Stomach smooth muscle (tissue), 2 donors: ENCODE measurements around the gene GTSE1.
"Not testable (repeated sequence)": the region's sequence is repeated elsewhere in the genome, so short reads cannot be mapped to it uniquely, and the experiment has no call there.

Experiments
- H3K27ac ChIP-seq: one replicate; pipeline ENCODE4 v1.7.0; 2013; ENCODE audit warnings: mild to moderate bottlenecking, low read length, inconsistent platforms
- H3K27me3 ChIP-seq, 2 donors: one replicate each; pipeline ENCODE4 v1.7.0; 2013; ENCODE audit warnings: low read length in 2 of 2; ENCODE audit not compliant: insufficient read depth in 2 of 2, control insufficient read depth in 1 of 2
- H3K36me3 ChIP-seq, 2 donors: one replicate each; pipeline ENCODE4 v1.7.0; 2013; ENCODE audit warnings: low read length in 2 of 2; ENCODE audit not compliant: control insufficient read depth in 2 of 2, insufficient read depth in 2 of 2
- H3K4me1 ChIP-seq: one replicate; pipeline ENCODE4 v1.7.0; 2013; ENCODE audit warnings: low read length; ENCODE audit not compliant: control insufficient read depth, insufficient read depth
- H3K4me3 ChIP-seq, 2 donors: one replicate each; pipeline ENCODE4 v1.7.0; 2013; ENCODE audit warnings: low read length in 2 of 2
- H3K9ac ChIP-seq, 2 donors: one replicate each; pipeline ENCODE4 v1.7.0; 2013; ENCODE audit warnings: low read length in 2 of 2, mild to moderate bottlenecking in 1 of 2
- H3K9me3 ChIP-seq, 2 donors: one replicate each; pipeline ENCODE4 v1.7.0; 2013; ENCODE audit warnings: low read length in 2 of 2; ENCODE audit not compliant: control insufficient read depth in 2 of 2
- donor health status: healthy.
- donor health status: Pancreatic carcinoma.

GTSE1 gene

DNA sequence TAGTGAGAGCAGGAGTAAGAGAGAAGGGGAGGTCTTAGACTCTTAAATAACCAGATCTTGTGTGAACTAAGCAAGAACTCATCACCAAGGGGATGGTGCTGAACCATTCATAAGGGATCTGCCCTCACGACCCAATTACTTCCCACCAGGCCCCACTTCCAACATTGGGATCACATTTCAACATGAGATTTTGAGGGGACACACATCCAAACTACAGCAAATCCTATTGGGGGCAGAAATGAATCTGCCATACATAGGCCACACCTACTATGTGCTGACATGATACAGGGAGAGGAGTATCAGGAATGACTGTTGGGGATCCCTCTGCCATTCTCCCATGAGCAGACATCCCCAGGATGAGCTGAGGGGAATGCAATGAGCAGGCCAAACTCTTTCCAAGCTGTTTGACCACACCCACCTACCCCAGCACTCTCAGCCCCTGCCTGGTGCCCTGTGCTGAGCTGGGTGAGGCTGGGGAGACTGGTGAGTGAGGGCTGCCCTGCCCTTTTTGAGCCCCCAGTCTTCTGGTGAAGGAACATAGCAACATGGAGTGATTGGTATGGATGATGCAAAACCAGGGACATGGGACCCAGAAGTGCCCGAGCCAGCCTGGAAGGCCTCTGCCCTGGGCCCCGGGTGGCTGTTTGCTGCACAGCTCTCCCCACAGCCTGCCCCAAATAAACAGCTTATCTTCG, 1.2 kb upstream of the GTSE1 start:
- Histone ChIP-seq H3K9ac (peak overlapping the region; percentile 89 to 93), H3K27ac (peak overlapping the region; percentile 93), H3K4me1 (peaks cover 16% of the 10 kb centered on the region), H3K4me3 (peak overlapping the region; percentile 81 to 86), H3K9me3 (peaks cover 0 to 2% of the 10 kb centered on the region in 2 donors), H3K36me3 (peaks cover 18% of the 10 kb centered on the region in 2 donors), H3K27me3 (peaks cover 0 to 3% of the 10 kb centered on the region in 2 donors)

DNA sequence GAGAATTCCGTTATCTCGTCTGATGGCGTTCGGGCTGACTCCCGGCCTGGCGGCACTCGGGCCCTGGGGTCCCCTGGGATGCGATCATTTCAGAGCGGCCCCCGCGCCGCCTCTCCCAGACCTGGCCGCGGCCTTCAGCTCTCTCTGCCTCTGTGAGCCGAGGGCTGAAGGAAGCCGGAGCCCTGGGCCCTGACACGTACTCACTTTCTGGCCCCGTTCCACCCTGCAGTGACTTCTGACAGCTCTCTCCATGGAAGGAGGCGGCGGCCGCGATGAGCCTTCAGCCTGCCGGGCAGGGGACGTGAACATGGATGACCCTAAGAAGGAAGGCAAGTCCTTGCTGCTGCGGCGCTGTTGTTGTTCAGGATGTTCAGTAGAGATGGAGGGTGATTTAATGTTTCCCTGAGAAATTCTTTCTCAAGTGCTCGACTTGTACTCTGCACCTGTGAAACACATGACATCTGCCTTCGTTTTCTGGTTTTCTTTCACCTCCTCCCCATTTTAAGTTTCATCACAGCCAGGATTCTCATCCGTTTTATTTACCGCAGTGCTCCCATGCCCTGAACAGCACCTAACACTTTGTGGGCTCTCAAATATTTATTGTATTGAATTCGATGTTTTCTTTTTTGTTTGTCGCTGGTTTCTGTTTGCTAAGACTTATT, 612 bp downstream of the GTSE1 start:
- Histone ChIP-seq H3K9me3 (no peaks in the 10 kb centered on the region), H3K4me1 (peaks cover 16% of the 10 kb centered on the region), H3K9ac (peak overlapping the region in 1 of 2 donors; percentile 14), H3K27me3 (peaks cover 0 to 3% of the 10 kb centered on the region in 2 donors), H3K36me3 (peaks cover 7 to 10% of the 10 kb centered on the region in 2 donors), H3K27ac (no peak overlapping the region), H3K4me3 (peak overlapping the region; percentile 81 to 86)

- no peak overlapping the region for H3K27ac ChIP-seq
- H3K9ac ChIP-seq, result no peak overlapping the region
- no peaks in the 10 kb centered on the region for H3K36me3 ChIP-seq
- H3K4me3 ChIP-seq, result no peak overlapping the region
- no peaks in the 10 kb centered on the region for H3K9me3 ChIP-seq
- H3K27me3 ChIP-seq, result peaks cover 0 to 3% of the 10 kb centered on the region in 2 donors
- H3K4me1 ChIP-seq, result peaks cover 16% of the 10 kb centered on the region
Observed at GRCh38 chr22:46299101-46299500, 2.4 kb downstream of the GTSE1 start.

GRCh38 chr22:46300491-46300890, 3.8 kb downstream of the GTSE1 start:
- peaks cover 0 to 3% of the 10 kb centered on the region in 2 donors for H3K27me3 ChIP-seq
- no peak overlapping the region for H3K27ac ChIP-seq
- H3K4me3 ChIP-seq, result no peak overlapping the region
- peaks cover 16% of the 10 kb centered on the region for H3K4me1 ChIP-seq
- no peak overlapping the region for H3K9ac ChIP-seq
- no peaks in the 10 kb centered on the region for H3K9me3 ChIP-seq
- H3K36me3 ChIP-seq, result no peaks in the 10 kb centered on the region

- H3K27ac ChIP-seq, result no peak overlapping the region
- no peaks in the 10 kb centered on the region for H3K4me1 ChIP-seq
- no peaks in the 10 kb centered on the region for H3K36me3 ChIP-seq
- H3K27me3 ChIP-seq, result peaks cover 0 to 3% of the 10 kb centered on the region in 2 donors
- no peak overlapping the region for H3K4me3 ChIP-seq
- H3K9ac ChIP-seq, result no peak overlapping the region
- no peaks in the 10 kb centered on the region for H3K9me3 ChIP-seq
Observed at GRCh38 chr22:46303347-46303965, 6.8 kb downstream of the GTSE1 start.

- no peaks in the 10 kb centered on the region for H3K9me3 ChIP-seq
- H3K9ac ChIP-seq, result no peak overlapping the region
- no peak overlapping the region for H3K4me3 ChIP-seq
- H3K4me1 ChIP-seq, result no peaks in the 10 kb centered on the region
- H3K27me3 ChIP-seq, result no peaks in the 10 kb centered on the region
- H3K27ac ChIP-seq, result no peak overlapping the region
- no peaks in the 10 kb centered on the region for H3K36me3 ChIP-seq
Observed at GRCh38 chr22:46308283-46308988, 11.8 kb downstream of the GTSE1 start.

- H3K9ac ChIP-seq, result no peak overlapping the region
Observed at GRCh38 chr22:46309526-46310085, 12.9 kb downstream of the GTSE1 start.

DNA sequence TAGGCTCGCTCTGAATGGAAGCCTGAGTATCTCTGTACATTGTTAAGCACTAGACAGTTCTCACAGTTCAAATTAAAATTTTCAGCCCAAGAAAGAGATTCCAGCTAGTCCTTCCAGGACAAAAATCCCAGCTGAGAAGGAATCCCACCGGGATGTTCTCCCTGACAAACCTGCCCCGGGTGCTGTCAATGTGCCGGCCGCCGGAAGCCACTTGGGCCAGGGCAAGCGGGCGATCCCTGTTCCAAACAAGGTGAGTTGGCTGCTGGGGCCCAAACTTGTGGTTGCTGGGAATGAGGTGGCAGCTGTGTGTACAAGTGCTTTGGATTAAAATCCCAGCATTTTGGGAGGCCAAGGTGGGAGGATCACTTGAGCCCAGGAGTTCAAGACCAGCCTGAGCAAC, 15.4 kb downstream of the GTSE1 start:
- H3K27me3 ChIP-seq, result no peaks in the 10 kb centered on the region
- H3K9me3 ChIP-seq, result no peaks in the 10 kb centered on the region

More at GRCh38 chr22:46309526-46310085, 12.9 kb downstream of the GTSE1 start:
- H3K36me3 ChIP-seq, result no peaks in the 10 kb centered on the region
- no peak overlapping the region for H3K4me3 ChIP-seq
- H3K27me3 ChIP-seq, result no peaks in the 10 kb centered on the region
- no peaks in the 10 kb centered on the region for H3K4me1 ChIP-seq
- no peaks in the 10 kb centered on the region for H3K9me3 ChIP-seq
- H3K27ac ChIP-seq, result no peak overlapping the region

DNA sequence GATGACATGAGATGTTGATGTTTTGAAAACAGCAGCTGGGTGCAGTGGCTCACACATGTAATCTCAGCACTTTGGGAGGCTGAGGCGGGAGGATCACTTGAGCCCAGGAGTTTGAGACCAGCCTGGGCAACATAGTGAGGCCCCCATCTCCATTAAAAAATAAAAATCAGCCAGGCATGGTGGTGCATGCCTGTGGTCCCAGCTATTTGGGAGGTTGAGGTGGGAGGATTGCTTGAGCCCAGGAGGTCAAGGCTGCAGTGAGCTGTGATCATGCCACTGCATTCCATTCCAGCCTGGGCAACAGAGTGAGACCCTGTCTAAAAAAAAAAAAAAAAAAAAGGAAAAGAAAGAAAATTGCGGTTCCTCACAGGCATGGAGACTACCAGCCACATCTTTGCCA, 16.2 kb downstream of the GTSE1 start:
- not testable (repeated sequence) for H3K27ac ChIP-seq, H3K36me3 ChIP-seq, H3K9ac ChIP-seq, H3K27me3 ChIP-seq, H3K9me3 ChIP-seq, H3K4me3 ChIP-seq, H3K4me1 ChIP-seq

More for the DNA sequence above, 15.4 kb downstream of the GTSE1 start:
- H3K4me1 ChIP-seq, result no peaks in the 10 kb centered on the region
- no peak overlapping the region for H3K9ac ChIP-seq
- H3K27ac ChIP-seq, result no peak overlapping the region
- H3K36me3 ChIP-seq, result no peaks in the 10 kb centered on the region
- H3K4me3 ChIP-seq, result no peak overlapping the region

GRCh38 chr22:46315976-46316375, 19.3 kb downstream of the GTSE1 start:
- H3K36me3 ChIP-seq, result no peaks in the 10 kb centered on the region
- no peaks in the 10 kb centered on the region for H3K27me3 ChIP-seq
- H3K27ac ChIP-seq, result no peak overlapping the region
- no peak overlapping the region for H3K9ac ChIP-seq
- no peak overlapping the region for H3K4me3 ChIP-seq
- H3K9me3 ChIP-seq, result no peaks in the 10 kb centered on the region
- no peaks in the 10 kb centered on the region for H3K4me1 ChIP-seq
